Gastroesophageal sphincter (tissue), 3 donors: Measurements from ENCODE around the gene IGF2R.

Experiments used
- EP300 ChIP-seq: sonication (generic); formaldehyde crosslinking; IDR thresholded peaks from one replicate; pipeline ENCODE4 v1.6.1; 2017; ENCODE audit warnings: antibody characterized with exemption, mild to moderate bottlenecking
- TF ChIP-seq, protein P1 (sequence below), 4 experiments: fragments of 200-600 bp in 2 of 4; fragments of 450-650 bp in 2 of 4; sonication (generic) in 1 of 4; IDR thresholded peaks; one replicate each; pipeline ENCODE4 v1.5.1; 2017 to 2019; ENCODE audit warnings: antibody characterized with exemption in 4 of 4, mild to moderate bottlenecking in 2 of 4, moderate library complexity in 2 of 4

DNA sequence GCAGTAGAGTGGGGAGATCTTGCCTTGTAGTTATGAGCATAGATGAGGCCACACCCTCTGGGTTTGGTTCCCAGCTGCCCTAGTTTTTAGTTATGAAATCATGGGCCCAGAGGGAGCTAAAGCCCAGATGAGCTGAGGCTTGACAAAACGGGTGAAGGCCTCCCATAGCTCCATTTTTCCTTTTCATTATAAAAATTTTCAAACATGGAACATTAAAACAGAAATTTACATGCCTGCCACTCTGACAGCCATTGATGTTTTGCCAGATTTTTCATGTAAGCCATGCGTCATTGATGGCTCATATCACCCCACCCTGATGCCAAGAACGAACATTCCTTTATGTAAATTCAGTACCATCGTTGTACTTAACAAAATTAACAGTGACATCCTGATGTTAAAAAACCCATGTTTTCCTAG is 67.9 kb downstream of the IGF2R start:
- TF ChIP-seq, protein P1, sequence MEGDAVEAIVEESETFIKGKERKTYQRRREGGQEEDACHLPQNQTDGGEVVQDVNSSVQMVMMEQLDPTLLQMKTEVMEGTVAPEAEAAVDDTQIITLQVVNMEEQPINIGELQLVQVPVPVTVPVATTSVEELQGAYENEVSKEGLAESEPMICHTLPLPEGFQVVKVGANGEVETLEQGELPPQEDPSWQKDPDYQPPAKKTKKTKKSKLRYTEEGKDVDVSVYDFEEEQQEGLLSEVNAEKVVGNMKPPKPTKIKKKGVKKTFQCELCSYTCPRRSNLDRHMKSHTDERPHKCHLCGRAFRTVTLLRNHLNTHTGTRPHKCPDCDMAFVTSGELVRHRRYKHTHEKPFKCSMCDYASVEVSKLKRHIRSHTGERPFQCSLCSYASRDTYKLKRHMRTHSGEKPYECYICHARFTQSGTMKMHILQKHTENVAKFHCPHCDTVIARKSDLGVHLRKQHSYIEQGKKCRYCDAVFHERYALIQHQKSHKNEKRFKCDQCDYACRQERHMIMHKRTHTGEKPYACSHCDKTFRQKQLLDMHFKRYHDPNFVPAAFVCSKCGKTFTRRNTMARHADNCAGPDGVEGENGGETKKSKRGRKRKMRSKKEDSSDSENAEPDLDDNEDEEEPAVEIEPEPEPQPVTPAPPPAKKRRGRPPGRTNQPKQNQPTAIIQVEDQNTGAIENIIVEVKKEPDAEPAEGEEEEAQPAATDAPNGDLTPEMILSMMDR (IDR thresholded peaks at IDR 0.05) = no peak
- TF ChIP-seq EP300 = no peak
